HG03064 (cell line): ENCODE results near the gene DERL2.

Experiments
- ATAC-seq: cut with Tn5 transposase; IDR thresholded peaks from one replicate; pipeline ENCODE4 v1.9.1; 2021; ENCODE audit warnings: low read depth; ENCODE audit not compliant: unreplicated experiment

Gene DERL2

DNA sequence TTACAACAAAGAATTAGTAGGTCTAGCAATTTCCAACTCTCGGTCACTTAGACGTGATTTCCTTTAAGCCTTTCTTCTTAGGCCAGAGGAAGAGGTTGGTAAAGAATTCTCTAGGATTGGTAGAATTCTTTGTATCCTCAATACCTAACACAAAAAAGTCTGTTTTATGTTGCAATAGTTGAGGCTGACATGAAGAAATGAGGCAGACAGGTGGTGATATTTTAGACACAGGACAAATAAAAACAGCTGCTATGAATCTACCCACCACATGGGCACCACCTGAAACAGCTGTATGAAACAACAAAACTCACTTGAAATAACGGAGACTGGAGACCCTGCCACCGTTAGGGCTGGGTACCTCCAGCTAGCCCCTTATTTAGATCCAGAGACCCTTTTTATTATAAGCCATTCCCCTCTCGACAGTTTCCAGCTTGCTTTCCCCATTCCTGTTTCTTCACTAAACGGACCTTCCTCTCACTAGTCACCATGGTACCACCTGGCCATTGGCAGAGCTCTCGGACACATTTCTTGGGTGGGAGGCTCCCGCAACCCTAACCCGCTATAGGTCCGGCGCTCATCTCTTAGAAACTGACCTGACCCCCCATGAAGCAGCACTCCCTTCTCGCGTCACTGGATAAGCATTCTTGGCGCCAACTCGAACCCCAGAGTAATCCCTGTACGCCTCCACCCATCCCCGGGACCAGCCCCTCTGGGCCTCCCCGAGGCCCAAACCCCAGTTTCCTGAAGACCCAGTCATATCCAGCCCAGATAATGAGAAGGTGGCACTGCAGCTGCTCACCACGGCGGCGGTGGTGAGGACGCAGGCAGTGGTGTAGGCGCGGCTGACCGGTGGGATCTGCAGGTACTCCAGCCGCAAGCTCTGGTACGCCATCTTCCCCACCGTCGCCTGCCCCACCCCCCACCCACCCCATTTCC lies at the start of gene DERL2:
TSS of gene DERL2 (minus strand) at position 909 of the 936 bp plus-strand sequence. CDS start at position 892, 17 bp downstream.
- peak; percentile 25 for ATAC-seq

DNA sequence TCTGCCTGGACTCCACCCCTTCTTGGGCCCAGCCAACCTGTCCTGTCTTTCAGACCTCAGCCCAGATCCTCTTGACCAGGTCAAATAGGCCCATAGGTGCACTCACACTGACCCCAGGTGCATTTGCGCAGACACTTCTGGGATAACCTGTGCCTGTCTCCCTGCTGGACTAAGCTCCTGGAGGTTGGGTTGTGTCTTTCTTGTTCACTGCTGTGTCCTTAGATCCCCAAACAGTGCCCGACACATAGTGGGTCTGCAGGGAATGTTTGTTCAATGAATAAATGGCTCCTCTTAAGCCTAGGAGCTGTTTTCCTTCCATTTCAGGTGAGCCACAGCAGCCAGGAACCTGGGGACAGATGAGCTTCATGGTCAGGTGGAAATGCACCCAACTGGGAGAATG lies 49.5 kb upstream of the DERL2 start:
- ATAC-seq, result no peak

DNA sequence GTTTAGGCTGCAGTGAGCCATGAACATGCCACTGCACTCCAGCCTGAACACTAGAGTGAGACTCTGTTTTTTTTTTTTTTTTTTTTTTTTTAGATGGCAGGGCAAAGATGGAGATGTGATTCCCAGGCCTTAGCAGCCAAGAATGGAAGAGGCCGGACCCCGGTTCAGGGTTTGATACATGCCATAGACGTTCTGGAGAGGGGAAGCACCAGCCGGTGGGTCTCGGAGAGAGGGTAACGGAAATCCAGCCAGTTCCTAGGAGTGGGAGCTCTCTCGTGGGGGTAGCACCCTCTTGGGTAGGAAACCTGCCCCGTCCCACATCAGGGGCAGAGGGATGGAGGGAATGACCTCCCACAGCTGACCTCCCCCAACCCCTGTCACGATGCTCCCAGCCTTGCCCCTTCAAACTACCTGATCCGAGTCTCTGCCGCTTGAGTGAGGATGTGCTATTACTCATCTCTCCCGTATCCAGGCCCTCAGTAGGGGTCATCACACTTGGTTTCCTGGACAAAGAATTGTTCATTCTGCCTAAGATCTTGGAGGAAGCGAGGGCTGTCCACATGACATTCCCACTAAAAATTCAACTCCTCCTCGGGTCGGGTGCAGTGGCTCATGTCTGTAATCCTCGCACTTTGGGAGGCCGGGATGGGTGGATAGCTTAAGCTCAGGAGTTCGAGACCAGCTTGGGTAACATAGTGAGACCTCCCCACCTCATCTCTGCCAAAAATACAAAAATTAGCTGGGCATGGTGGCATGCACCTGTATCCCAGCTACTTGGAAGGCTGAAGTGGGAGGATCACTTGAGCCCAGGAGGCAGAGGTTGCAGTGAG lies 47.7 kb upstream of the DERL2 start:
- ATAC-seq, result no peak

DNA sequence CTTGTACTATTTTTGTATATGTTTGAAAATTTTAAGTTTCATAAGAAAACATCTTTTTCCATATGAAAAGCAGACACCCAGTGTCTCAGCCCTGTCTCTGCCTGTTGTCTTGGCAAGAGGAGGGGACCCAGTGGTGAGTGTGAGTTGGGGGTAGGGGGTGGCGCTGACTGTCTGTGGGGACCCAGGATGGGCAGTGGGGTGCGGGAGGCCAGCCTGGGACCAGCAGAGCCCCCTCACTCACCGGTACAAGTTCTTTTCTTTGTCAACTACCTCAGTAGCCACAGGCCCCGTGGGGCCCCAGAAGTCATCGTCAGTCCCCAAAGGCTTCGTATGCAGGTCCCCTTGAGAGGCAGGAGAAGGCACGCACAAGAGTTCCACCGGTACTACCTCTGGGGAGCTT lies 46.6 kb upstream of the DERL2 start:
- no peak for ATAC-seq

DNA sequence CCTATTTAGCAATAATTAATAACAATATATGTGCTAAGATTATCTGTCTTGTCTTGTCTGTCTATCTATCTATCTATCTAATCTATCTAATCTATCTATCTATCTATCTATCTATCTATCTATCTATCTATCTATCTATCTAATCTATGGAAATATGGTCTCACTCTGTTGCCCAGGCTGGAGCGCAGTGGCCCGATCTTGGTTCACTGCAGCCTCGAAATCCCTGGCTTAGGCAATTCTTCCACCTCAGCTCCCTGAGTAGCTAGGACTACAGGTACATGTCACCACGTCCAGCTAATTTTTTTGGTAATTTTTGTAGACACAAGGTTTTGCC lies 45.1 kb upstream of the DERL2 start:
- ATAC-seq, result no peak

DNA sequence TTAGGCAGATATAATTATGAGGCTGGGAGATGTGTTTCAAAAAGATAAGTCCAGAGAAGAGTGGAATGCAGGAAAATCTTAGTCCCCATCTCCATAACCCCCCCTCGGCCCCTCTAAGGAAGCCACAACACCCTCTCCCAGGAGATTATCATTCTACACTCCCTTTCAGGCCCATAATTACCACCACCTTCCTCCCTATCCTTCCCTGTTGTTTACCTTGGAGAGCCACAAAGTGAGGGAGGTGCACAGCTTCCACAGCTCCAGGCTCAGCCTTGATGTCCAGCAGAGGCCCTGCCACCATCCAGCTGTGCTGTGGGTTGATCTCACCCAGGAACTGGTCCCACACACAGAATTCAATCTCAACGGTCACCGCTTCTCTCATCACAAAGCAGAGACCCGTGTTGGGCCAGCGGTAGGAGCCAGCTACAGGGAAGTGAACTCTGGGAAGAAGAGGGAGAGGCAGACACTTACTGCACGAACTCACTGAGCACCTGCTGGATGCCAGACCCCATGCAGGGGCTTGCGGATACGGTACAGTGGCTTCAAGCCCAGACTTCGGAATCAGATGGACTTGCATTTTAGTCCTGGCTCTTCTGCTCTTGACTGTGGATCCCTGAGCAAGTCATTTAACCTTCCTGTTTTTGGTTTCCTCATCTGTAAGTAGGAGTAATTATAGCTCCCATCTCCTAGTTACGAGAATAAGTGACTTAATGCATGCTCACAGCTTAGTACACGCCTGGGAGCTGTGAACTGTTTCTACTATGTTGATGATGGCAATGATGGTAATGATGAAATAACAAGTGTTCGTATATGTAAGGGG lies 44.5 kb upstream of the DERL2 start:
- ATAC-seq, result no peak

DNA sequence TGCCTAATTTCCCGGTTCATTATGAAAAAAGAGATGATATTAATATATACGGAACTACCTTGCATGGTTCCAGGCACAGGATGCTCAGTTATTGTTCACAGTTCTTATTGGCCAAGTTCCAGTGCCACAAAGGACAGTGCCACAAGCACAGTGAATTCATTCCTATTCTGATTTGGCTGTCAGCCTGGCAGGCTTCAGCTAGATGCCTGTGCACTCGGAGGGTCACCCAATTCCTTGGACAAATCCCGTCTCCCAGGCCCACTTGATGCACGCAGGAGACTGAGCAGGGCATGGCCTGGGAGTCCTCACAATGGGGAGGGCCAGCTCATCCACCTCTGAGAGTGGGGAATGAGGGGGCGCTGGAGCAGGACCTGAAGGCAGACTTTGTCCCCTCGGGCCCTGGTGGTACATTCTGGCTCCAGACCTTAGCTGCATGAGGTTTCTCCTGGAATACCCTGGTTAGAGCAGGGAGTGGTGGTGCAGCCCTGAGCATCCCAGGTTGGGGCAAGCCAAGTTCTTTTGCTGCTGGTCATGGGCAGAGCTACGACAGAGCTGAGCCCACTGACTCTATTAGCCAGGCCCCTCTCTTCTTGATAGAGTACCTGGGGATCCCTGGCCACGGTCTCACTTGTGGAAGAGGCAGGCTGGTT lies 41.7 kb upstream of the DERL2 start:
- no peak for ATAC-seq

DNA sequence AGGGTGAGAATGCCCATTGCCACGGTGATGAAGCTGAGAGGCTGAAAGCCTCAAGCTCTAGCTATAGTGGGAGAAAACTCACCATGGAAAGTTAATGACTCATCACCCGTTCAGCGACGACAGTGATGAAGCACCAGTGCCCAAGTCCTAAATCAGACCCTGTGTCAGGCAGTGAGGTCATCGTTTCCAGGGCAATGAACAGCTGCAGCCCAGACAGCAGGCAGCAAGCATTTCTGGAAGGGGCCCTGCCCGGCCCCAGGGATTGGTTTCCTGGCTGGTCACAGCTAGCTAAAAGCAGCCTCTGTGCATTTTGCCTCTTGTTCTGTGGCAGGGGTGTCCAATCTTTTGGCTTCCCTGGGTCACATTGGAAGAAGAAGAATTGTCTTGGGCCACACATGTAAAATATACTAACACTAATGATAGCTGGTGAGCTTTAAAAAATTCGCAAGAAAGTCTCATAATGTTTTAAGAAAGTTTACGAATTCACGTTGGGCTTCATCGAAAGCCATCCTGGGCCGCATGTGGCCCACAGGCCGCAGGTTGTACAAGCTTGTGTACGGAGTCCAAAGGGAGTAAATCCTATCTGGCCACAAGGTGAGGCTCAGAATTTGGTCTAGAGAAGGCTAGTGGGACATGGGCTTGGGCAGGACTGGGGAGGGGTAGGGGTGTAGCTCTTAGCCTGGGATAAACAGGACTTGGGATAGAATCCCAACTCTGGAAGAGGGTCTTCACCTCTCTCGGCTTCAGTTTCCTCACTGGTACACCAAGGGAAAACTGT lies 41.0 kb upstream of the DERL2 start:
- ATAC-seq, result no peak

DNA sequence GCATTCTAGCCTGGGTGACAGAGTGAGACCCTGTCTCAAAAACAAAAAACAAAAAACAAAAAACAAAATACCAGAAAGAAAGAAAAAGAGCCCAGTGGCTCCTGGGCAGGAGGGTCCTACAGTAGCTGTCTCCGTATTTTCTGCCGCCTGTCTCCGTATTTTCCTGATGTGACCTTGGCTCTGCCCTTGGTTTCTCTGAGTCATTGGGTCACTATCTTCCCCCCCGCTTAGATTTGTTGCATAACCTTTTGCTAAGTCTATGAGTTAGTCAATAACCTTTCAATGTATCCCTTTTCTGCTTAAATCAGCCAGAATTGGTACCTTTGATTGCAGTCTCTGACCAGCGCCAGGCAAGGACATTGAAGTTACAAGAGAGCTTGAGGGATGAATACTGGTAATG lies 37.3 kb upstream of the DERL2 start:
- ATAC-seq, result no peak

DNA sequence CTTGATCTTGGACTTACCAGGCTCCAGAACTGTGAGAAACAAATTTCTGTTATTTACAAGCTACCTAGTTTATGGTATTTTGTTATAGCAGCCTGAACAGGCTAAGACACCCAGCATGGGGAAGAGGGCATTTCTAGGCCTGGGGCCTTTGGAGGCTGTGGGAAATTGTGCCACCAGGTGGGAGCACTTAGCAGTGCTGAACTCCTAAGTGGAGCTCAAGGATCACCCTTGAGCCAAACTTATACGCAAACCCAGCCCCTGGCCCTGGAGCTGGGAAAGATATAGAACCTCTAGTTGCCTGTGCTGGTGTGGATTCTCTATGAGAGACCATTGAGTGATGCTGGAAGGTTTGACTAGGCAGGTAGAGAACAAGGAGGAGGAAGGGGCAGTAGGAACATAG lies 36.5 kb upstream of the DERL2 start:
- no peak for ATAC-seq

DNA sequence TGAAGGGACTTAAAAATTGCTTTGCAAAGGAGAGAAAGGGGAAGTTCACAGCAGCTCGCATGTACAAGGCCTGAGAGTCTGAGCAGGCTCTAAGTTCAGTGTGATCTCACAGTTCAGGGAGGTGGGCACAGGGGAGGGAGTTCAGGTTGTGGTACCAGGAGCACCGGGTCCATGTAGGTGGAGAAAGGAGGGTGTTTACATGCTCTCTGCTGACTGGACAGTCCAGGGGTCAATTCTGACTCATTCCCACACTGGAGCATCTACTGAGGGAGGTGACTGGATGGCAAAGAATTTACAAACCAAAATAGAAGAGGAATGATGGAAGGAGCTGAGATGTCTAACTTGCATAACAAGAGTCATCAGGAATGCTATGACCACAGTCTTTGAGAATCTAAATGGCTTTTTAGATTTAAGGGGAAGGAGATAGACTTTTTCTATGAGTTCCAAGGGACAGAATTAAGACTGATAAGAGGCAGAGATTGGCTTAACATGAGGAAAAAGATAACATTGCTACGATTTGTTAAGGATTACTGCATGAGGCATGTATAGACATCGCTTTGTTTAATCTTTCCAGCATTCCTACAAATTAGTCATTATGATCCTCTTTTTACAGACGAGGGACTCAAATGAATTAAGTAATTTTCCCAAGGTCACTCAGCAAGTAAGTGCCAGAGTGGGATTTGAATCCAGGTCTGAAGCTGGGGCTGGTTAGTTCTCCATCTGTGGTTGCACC lies 30.2 kb upstream of the DERL2 start:
- ATAC-seq, result no peak

DNA sequence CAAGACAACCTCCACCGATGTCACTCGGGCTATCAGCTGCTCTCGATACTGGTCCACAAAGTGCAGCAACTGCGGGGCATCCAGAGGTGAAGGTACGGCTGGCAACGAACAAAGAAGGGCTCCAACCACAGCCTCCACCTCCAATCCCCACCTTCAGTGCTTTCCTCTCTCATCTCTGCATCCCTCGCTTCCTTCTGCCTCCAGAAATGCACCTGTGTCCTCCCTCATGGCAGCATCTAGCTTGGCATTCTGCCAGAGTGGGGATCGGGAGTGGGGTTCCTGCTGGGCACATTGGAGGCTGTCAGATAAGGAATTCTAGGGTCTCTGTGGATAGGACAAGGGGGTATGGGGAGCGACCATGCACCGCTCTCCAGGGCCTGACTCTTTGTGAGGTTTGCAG lies 29.0 kb upstream of the DERL2 start:
- no peak for ATAC-seq

DNA sequence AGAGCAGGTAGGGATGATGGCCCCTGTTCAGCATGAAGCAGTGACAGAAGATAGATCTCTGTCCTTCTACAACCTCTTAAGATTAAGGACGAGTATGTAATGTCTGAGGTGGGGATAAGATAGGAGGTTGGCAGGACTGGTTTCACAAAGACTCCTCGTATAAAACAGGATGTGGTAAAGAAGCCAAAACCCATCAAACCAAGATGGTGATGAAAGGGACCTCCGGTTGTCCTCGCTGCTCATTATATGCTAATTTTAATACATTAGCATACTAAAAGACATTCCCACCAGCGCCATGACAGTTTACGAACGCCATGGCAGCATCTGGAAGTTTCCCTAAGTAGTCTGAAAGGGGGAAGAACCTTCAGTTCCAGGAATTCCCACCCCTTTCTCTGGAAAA lies 27.6 kb upstream of the DERL2 start:
- no peak for ATAC-seq

DNA sequence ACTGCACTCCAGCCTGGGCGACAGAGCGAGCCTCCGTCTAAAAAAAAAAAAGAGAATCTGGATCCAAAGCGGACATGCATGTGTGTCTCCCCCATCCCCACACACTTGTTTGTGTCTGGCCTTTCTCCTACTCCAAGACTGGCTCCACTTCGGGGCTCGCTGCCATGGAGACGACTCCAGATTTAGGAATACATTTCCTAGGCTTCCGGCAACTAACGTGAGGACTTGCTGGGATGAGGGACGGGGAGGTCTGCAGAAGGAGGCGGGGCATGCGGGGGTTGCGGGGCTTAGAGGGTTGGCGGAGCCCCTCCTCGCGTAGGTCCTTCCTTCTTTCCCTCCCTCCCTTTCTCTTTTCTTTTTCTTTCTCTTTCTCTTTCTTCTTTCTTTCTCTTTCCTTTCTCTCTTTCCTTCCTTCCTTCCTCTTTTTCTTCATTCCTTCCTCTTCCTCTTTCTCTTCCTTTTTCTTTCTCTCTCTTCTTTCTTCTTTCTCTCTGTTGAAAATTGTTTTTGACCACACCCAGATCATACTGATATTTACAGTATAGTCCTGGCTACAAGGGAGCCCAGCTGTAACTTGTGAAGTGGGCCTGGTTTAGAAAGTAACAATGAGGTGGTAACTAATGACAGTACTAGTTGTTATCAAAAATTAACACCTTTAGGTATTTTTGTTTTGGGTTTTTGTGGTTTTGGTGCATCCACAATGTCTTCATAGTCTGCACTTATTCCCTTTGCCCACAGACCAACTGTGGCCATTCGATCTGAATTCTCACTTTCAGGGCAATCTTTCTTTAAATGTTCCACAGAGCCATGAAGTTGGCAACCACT lies 25.6 kb upstream of the DERL2 start:
- ATAC-seq, result no peak

DNA sequence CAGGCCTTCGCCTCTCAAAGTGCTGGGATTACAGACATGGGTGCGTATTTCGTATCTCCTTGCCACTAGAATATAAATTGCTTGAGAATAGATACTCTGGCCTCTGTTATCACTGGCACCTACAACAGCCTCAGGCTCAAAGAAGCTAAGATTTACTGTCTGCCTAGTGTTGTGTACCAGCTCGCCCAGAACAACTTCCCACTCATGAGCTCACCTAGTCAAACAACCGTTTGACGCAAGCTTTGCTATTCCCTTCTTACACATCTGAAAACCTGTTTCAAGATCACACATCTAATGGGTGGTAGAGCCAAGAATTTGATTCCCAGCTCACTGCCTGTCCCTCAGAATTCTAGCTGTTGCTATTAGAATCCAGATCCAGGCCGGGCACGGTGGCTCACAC lies 24.8 kb upstream of the DERL2 start:
- no peak for ATAC-seq

DNA sequence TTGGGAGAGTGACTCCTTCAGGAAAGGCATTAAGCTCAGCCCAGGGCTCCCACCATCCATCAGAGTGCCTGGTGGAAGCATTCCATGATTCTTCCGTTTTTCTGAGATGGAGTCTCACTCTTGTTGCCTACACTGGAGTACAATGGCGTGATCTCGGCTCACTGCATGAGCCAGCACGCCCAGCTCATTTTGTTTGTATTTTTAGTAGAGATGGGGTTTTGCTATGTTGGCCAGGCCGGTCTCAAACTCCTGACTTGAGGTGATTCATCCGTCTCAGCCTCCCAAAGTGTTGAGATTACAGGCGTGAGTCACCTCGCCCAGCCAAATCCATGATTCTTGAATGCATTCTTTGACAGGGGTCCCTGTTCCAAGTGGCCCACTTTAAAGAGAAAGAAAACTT lies 23.5 kb upstream of the DERL2 start:
- ATAC-seq, result no peak

DNA sequence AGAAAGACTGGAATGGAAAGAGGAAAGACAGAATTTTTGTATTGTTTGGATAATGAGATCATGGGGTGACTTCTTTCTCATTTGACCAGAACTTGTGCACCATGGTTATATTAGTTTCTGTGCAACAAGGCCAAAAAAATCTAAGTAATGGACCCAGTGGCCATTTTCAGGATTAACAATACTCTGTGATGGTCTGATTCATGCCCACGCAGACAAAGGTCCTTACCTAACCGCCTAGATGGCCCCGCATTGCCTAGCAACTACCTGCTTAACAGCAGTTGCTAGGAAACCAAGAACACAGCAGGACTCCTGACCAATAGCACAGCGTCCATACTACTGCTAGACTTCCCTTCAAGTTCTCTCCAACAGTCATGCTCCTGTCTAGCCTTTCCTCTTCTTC lies 22.8 kb upstream of the DERL2 start:
- no peak for ATAC-seq

DNA sequence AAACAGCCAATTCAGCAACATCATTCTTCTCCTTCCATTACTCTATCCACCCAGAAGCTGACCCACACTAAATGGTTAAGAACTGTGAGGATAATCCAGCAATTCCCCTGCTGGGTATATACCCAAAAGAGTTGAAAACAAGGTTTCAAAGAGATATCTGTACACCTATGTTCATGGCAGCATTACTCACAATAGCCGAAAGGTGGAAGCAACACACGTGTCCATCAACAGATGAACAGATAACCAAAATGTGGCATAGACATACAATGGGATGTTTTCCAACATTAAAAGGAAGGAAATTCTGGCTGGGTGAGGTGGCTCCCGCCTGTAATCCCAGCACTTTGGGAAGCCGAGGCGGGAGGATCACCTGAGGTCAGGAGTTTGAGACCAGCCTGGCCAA lies 20.3 kb upstream of the DERL2 start:
- ATAC-seq, result no peak
